GM21528 (cell line): ENCODE measurements around the gene SCN1A.
"Not testable (repeated sequence)": the region's sequence is repeated elsewhere in the genome, so short reads cannot be mapped to it uniquely, and the experiment has no call there.

Source experiments
- ATAC-seq: cut with Tn5 transposase; IDR thresholded peaks from one replicate; pipeline ENCODE4 v1.9.1; 2021; ENCODE audit warnings: mild to moderate bottlenecking, moderate library complexity; ENCODE audit not compliant: unreplicated experiment, low FRiP score

The SCN1A gene

GRCh38 chr2:166135849-166136258 is 8.0 kb upstream of the SCN1A start:
- no peak for ATAC-seq

- ATAC-seq, result no peak
Measured at GRCh38 chr2:166135152-166135848, 7.5 kb upstream of the SCN1A start.

- no peak for ATAC-seq
Measured at GRCh38 chr2:166134252-166135151, 6.7 kb upstream of the SCN1A start.

GRCh38 chr2:166133653-166134052 is 5.8 kb upstream of the SCN1A start:
- ATAC-seq, result no peak

GRCh38 chr2:166128156-166128505 is 311 bp upstream of the SCN1A start:
- no peak for ATAC-seq

GRCh38 chr2:166126007-166126639 is 1.7 kb downstream of the SCN1A start:
- no peak for ATAC-seq

- ATAC-seq, result no peak
Measured at GRCh38 chr2:166125557-166125956, 2.3 kb downstream of the SCN1A start.

- no peak for ATAC-seq
Measured at GRCh38 chr2:166118180-166118579, 9.6 kb downstream of the SCN1A start.

- ATAC-seq, result no peak
Measured at GRCh38 chr2:166117491-166117890, 10.3 kb downstream of the SCN1A start.

- no peak for ATAC-seq
Measured at GRCh38 chr2:166115589-166115988, 12.2 kb downstream of the SCN1A start.

GRCh38 chr2:166112193-166112605 is 15.6 kb downstream of the SCN1A start:
- no peak for ATAC-seq

- ATAC-seq, result no peak
Measured at GRCh38 chr2:166106431-166107015, 21.3 kb downstream of the SCN1A start.

- ATAC-seq, result no peak
Measured at GRCh38 chr2:166104773-166105172, 23.0 kb downstream of the SCN1A start.

GRCh38 chr2:166104084-166104483 is 23.7 kb downstream of the SCN1A start:
- no peak for ATAC-seq

GRCh38 chr2:166103277-166103676 is 24.5 kb downstream of the SCN1A start:
- not testable (repeated sequence) for ATAC-seq

GRCh38 chr2:166094325-166094724 is 33.5 kb downstream of the SCN1A start:
- ATAC-seq, result no peak

GRCh38 chr2:166092889-166093288 is 34.9 kb downstream of the SCN1A start:
- no peak for ATAC-seq

- no peak for ATAC-seq
Measured at GRCh38 chr2:166091439-166091838, 36.4 kb downstream of the SCN1A start.

GRCh38 chr2:166090908-166091307 is 36.9 kb downstream of the SCN1A start:
- ATAC-seq, result no peak

GRCh38 chr2:166090346-166090745 is 37.5 kb downstream of the SCN1A start:
- no peak for ATAC-seq

GRCh38 chr2:166088634-166089033 is 39.2 kb downstream of the SCN1A start:
- ATAC-seq, result no peak
